ENCODE data around the gene NCOA5.

DNA sequence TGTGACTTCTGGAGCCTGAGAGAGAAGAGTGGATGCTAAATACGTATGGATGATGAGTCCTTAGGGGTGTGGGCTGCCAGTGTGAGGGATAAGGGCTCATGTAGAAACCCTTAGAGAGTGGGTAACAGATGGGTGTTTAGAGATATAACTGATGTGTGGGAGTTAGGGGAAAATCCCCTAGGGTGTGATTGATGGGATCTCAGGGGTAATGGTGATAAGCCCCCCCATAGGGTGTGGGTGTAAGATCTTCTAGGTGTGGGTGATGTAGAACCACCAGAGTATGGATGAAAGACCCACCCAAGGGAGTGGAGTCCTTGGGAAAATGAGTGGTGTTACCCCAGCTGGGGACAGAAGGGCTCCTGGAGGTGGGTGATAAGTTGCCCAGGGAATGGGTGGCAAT lies 34.5 kb downstream of the NCOA5 start:
- TF ChIP-seq, protein P1, sequence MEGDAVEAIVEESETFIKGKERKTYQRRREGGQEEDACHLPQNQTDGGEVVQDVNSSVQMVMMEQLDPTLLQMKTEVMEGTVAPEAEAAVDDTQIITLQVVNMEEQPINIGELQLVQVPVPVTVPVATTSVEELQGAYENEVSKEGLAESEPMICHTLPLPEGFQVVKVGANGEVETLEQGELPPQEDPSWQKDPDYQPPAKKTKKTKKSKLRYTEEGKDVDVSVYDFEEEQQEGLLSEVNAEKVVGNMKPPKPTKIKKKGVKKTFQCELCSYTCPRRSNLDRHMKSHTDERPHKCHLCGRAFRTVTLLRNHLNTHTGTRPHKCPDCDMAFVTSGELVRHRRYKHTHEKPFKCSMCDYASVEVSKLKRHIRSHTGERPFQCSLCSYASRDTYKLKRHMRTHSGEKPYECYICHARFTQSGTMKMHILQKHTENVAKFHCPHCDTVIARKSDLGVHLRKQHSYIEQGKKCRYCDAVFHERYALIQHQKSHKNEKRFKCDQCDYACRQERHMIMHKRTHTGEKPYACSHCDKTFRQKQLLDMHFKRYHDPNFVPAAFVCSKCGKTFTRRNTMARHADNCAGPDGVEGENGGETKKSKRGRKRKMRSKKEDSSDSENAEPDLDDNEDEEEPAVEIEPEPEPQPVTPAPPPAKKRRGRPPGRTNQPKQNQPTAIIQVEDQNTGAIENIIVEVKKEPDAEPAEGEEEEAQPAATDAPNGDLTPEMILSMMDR (IDR thresholded peaks at IDR 0.05 in 4 of 5, conservative IDR thresholded peaks at IDR 0.05 in 1 of 5) = no peak
- no peak for TF ChIP-seq POLR2A (IDR thresholded peaks at IDR 0.05)
